NCI-H82 treated with DMSO at 0.1 percent for 48 hours (cell line): ENCODE data around the gene DUSP28.

Experiments
- DNase-seq: peaks from one replicate; lab custom pipeline; 2025; ENCODE audit not compliant: unreplicated experiment; lab: John Stamatoyannopoulos, UW

DUSP28 gene

DNA sequence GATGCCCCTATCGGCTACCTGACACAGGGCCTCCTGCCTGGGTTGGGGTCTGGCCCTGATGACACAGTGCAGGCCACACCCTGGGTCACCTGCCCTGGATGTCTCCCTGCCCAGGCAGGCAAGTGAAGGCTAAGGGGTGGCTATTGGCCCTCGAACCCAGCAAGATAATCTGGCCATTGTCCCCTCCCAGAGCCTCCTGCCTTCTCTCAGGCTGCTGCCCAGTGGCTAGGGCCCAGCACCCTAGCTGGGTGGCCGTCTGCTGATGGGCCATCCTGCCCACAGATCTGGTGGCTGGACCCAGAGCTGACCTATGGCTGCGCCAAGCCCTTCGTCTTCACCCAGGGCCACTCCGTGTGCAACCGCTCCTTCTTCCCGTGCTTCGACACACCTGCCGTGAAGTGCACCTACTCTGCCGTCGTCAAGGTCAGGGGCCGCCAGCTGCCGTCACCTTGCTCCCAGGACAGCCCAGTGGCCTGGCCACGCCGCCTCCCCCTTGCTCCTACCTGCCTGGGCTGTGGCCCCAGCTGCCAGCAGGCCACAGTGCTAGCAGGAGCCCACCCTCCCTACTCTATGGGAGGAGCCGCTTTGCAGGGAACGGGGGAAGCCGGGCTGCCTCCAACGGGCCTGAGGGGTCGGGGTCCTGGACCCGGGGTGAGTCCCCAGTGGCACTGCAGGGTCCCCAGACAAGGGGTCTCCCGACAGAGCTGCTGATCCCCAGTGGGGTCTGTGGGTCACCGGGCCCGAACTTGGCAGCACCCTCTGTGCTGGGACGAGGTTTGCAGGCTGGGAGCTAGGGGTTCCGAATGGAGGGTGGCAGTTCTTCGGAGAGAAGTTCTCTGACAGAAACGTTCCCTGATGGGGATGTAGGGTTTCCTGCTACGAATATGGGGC lies 12.2 kb downstream of the DUSP28 start:
- DNase-seq: no peak

DNA sequence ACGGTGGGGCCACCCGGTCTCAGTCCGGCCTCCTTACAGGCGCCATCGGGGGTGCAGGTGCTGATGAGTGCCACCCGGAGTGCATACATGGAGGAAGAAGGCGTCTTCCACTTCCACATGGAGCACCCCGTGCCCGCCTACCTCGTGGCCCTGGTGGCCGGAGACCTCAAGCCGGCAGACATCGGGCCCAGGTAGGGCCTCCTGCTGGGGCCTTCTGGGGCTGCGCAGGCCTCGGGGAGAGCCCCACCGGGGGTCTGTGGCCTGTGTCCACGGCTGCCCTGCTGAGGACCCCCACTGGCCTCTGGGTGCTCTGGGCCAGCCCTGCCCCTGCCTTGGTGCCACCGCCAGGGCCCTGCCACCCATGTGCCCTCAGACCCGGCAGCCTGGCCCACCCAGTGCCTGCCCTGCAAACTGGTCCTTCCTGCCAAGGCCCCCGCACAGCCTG lies 12.9 kb downstream of the DUSP28 start:
- DNase-seq: no peak

- DNase-seq: no peak
Measured at GRCh38 chr2:240573516-240574385, 13.6 kb downstream of the DUSP28 start.

GRCh38 chr2:240574386-240575100 lies 14.4 kb downstream of the DUSP28 start:
- no peak for DNase-seq

DNA sequence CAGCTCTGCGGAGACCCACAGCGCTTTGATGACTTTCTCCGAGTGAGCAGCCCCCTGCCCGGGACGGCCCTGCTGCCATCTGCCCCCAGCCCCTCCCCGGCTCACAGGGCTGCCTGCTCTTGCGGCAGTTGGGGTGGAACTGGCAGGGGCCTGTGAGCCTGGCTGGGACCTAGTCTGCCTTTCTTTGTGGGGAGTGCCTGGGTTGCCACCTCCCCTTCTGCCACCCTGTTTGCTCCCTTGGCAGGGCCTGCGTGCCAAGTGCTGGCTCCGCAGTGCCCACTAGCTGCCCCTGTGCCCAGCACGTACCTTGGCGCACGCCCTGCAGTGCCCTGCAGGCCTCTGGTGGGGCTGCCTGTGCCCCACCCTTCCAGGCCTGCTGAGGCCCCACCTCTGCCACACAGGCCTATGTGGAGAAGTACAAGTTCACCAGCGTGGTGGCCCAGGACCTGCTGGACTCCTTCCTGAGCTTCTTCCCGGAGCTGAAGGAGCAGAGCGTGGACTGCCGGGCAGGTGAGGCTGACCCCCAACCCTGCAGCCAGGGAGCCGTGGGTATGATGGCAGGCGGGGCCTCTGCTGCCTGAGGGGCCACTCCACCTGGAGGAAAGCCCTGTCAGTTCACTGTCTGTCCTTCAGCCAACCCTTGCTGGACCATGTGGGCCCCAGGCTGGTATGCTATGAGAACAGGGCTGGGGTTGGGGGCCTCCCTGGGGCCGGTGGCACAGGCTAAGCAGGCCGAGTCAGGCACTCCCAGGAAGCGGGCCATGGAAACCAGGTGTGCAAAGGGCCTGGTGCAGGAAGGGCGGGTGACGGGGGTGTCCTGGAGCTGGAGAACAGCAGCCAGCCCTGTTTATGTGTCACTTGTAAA lies 15.2 kb downstream of the DUSP28 start:
- no peak for DNase-seq

GRCh38 chr2:240576036-240576435 lies 15.9 kb downstream of the DUSP28 start:
- no peak for DNase-seq

GRCh38 chr2:240576436-240577205 lies 16.5 kb downstream of the DUSP28 start:
- no peak for DNase-seq

GRCh38 chr2:240577281-240578109 lies 17.3 kb downstream of the DUSP28 start:
- no peak for DNase-seq

GRCh38 chr2:240578110-240578450 lies 17.9 kb downstream of the DUSP28 start:
- no peak for DNase-seq

DNA sequence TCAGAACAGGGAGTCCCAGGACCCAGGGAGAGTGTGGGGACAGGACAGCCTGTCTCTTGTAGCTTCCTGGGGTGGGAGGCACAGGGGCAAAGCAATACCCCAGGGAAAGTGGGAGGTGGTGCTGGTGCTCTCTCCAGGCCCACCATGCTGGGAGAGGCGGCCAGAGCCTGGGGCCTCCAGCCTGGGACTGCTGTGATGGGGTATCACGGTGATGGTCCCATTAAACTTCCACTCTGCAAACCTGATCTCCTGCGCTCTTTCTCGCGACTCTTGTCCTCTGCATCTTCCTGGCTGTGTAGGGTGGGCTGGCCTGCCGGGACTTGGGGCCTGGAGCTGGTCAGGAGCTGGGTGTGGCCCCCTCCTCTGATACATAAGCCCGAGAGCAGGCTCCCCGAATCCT lies 18.3 kb downstream of the DUSP28 start:
- DNase-seq: no peak

- DNase-seq: no peak
Measured at GRCh38 chr2:240579071-240579762, 19.1 kb downstream of the DUSP28 start.

GRCh38 chr2:240579771-240580614 lies 19.8 kb downstream of the DUSP28 start:
- DNase-seq: no peak

DNA sequence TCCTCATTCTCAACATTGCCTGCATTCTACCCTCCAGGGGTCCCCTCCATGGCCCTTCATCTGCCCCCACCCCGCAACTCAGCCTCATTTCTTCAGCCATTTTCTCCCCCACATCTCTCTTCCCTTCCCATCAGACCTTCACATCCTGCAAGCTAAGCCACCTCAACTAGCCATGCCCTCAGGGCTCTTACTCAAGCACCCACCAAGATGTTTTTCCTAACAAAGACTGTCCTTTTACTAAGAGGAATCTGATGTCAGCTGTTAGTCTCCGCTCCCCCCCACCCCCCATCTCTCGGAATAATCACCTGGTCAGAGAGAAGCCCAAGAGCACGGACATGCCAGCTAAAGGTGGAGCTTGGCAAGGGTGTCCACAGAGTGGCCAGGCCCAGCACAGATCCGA lies 21.7 kb downstream of the DUSP28 start:
- no peak for DNase-seq

GRCh38 chr2:240582781-240583180 lies 22.6 kb downstream of the DUSP28 start:
- no peak for DNase-seq

DNA sequence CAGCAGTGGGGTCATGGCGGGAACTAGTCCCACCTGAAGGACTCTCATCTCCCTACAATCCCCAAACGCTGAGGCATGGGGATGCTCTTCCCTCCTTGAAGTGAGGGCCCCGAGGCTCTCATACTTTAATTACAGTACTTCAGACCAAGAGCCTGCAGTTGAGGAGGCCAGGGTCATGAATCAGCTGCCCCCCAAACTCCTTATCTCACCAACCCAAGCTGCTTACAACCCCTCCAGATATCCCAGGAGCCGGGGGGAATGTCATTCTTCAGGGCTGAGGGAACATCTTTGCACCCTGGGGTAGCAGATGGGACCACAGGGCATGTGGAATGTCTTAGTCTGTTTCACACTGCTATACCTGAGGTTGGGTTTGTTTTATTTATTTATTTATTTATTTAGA lies 23.6 kb downstream of the DUSP28 start:
- no peak for DNase-seq

- DNase-seq: peak; percentile 97
Measured at GRCh38 chr2:240584486-240585031, 24.4 kb downstream of the DUSP28 start.

DNA sequence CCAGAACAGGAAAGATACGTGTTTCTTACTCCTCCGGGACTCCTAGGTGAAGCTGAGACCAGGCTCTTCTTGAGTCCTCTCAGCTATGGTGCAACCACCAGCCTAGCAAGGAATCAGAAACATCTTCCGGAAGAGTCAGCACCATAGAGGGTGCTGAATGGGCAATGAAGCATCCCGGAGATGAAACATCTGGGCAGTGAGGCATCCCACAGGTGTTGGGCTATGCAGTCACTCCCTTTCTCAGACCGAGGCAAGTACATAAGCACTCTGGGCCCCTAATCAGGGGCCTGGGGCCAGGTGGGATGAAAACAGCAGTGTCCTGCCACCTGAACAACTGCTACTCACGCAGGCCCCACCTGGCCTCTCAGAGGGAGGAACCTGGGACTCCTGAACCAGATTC lies 24.9 kb downstream of the DUSP28 start:
- no peak for DNase-seq
